ENCODE results near the gene RXFP4.

DNA sequence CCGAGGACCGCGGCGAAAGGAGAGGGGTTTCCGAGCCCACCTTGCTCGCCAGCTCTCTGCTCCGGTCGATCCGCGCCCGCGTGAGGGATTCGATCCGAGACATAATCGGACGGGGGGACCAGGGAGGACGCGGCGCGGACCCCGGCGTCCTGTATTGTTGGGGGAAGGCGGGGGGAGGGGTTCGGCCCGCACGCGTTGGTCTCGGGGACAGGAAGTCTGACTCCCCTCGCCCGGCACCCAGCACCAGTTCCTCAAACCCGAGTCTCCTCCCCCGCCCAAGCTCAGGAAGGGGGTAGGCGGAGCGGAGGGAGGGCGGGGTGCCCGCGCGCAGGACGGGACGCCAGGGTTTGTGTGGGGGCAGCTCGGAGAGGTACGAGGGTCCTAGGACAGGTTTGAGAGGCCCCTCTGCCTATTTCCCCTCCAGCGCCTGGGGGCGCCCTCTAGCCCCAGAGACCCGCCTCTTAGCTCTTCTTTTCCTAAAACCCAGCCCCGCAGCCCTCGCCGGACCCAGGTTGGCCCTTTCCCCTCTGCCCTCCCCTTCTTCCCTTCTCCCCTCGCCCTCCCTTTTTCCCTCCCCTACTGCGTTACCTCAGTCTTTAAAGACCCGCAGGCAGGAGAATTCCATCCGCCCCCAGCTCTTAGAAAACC, 37.0 kb downstream of the RXFP4 start, which contains the start of gene ARHGEF2:
- TF ChIP-seq, protein P1, sequence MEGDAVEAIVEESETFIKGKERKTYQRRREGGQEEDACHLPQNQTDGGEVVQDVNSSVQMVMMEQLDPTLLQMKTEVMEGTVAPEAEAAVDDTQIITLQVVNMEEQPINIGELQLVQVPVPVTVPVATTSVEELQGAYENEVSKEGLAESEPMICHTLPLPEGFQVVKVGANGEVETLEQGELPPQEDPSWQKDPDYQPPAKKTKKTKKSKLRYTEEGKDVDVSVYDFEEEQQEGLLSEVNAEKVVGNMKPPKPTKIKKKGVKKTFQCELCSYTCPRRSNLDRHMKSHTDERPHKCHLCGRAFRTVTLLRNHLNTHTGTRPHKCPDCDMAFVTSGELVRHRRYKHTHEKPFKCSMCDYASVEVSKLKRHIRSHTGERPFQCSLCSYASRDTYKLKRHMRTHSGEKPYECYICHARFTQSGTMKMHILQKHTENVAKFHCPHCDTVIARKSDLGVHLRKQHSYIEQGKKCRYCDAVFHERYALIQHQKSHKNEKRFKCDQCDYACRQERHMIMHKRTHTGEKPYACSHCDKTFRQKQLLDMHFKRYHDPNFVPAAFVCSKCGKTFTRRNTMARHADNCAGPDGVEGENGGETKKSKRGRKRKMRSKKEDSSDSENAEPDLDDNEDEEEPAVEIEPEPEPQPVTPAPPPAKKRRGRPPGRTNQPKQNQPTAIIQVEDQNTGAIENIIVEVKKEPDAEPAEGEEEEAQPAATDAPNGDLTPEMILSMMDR (IDR thresholded peaks at IDR 0.05), result no peak
- no peak for TF ChIP-seq POLR2A (IDR thresholded peaks at IDR 0.05)

All from testis (tissue), 2 donors.